Kidney (tissue), 14 donors: ENCODE results near the gene APRT. TPM values are rescaled to one million over a fixed set of nuclear protein-coding genes. Genes with fewer than 3 reads are reported as not detected.
"Not testable (repeated sequence)": the region's sequence is repeated elsewhere in the genome, so short reads cannot be mapped to it uniquely, and the experiment has no call there.

ENCODE experiments used
- DNase-seq, 5 donors: peaks; one replicate each; pipeline ENCODE4 v3.0.0-alpha.2; 2013 to 2020
- FAIRE-seq: peaks from 2 replicates; lab custom pipeline; 2012; peaks lifted over from hg19 to GRCh38; lab: Jason Lieb, UNC
- H3K27ac ChIP-seq, 2 donors: one replicate each; pipeline ENCODE4 v1.7.0; 2013; ENCODE audit warnings: low read depth in 2 of 2, low read length in 2 of 2, inconsistent platforms in 1 of 2
- H3K27me3 ChIP-seq: one replicate; pipeline ENCODE4 v1.7.1; 2013; ENCODE audit warnings: low read length, inconsistent platforms; ENCODE audit not compliant: control insufficient read depth, insufficient read depth
- H3K36me3 ChIP-seq, 3 donors: one replicate each; pipeline versions ENCODE4 v1.7.0 to v1.7.1; 2013; ENCODE audit warnings: low read length in 3 of 3, control low read depth in 1 of 3, inconsistent platforms in 1 of 3; ENCODE audit not compliant: insufficient read depth in 3 of 3, control insufficient read depth in 2 of 3
- H3K4me1 ChIP-seq, 3 donors: one replicate each; pipeline versions ENCODE4 v1.7.0 to v1.7.1; 2013; ENCODE audit warnings: low read length in 3 of 3, inconsistent platforms in 1 of 3, low read depth in 1 of 3; ENCODE audit not compliant: control insufficient read depth in 2 of 3, insufficient read depth in 2 of 3
- H3K4me3 ChIP-seq, 3 donors: one replicate each; pipeline versions ENCODE4 v1.7.0 to v1.8.1; 2013; ENCODE audit warnings: low read length in 3 of 3, control low read depth in 1 of 3, inconsistent platforms in 1 of 3
- H3K9ac ChIP-seq, 3 donors: one replicate each; pipeline versions ENCODE4 v1.7.0 to v1.7.1; 2013; ENCODE audit warnings: low read length in 3 of 3, control low read depth in 1 of 3, inconsistent platforms in 1 of 3
- H3K9me3 ChIP-seq, 3 donors: one replicate each; pipeline versions ENCODE4 v1.7.0 to v1.7.1; 2013; ENCODE audit warnings: low read length in 3 of 3, control low read depth in 1 of 3, inconsistent platforms in 1 of 3; ENCODE audit not compliant: control insufficient read depth in 2 of 3, insufficient read depth in 1 of 3
- CTCF ChIP-seq: IDR thresholded peaks from 3 replicates; pipeline ENCODE4 v1.5.1; 2012; ENCODE audit warnings: mild to moderate bottlenecking, moderate library complexity, borderline replicate concordance; ENCODE audit not compliant: insufficient read depth; ENCODE audit errors: extremely low read depth
- intact Hi-C: fragments of 100-400 bp; cut with DNase I; formaldehyde crosslinking; loops from one replicate; pipeline ENCODE4 v1.11.1; 2022
- polyA plus RNA-seq: library from polyadenylated mRNA; stranded (reverse); fragments of 350-450 nt; fragmentation: Illumina TruSeq; extraction: RNeasy Lipid Tissue Mini Kit (QIAGEN cat#74804); gene quantifications from one replicate; pipeline ENCODE4 v1.2.3, GENCODE V29; 2014; ENCODE audit warnings: low read depth, low replicate concordance; ENCODE audit not compliant: insufficient read depth
- total RNA-seq: library from RNA; stranded (reverse); fragmentation: NEBNext Ultra II Directional; extraction: Animal tissue kit (Norgen Biotek cat#: 25700); gene quantifications from one replicate; pipeline ENCODE4 v1.2.1, GENCODE V29; 2021
- donor health status: control.
- donor health status: control.
- donor health status: control.
- donor health status: control.
- donor health status: control.
- donor health status: DM: yes; HTN: yes; CAD: no.
- donor health status: Normal renal cell carcinoma (clear cell type).

The APRT gene
- total and polyA plus RNA-seq, 2 donors from 2014 or later, result 105 to 204 TPM

- H3K27ac ChIP-seq, result no peak overlapping the region
Measured at GRCh38 chr16:88789594-88789993, 22.1 kb downstream of the APRT start.

GRCh38 chr16:88788749-88789148, 23.0 kb downstream of the APRT start:
- H3K9me3 ChIP-seq, H3K4me1 ChIP-seq, H3K36me3 ChIP-seq, H3K4me3 ChIP-seq, intact Hi-C loops, H3K9ac ChIP-seq, H3K27ac ChIP-seq, FAIRE-seq, H3K27me3 ChIP-seq: not testable (repeated sequence)
- DNase-seq, result peak in 1 of 5 donors; percentile 24

More at GRCh38 chr16:88789594-88789993, 22.1 kb downstream of the APRT start:
- no peak for FAIRE-seq
- no peaks in the 10 kb centered on the region for H3K27me3 ChIP-seq
- TF ChIP-seq CTCF, result no peak
- DNase-seq, result no peak
- H3K4me1 ChIP-seq, result peaks cover 0 to 4% (median 0%) of the 10 kb centered on the region in 3 donors
- H3K4me3 ChIP-seq, result no peak overlapping the region
- intact Hi-C loops, result no loop called here
- no peaks in the 10 kb centered on the region for H3K9me3 ChIP-seq
- no peaks in the 10 kb centered on the region for H3K36me3 ChIP-seq
- no peak overlapping the region for H3K9ac ChIP-seq

GRCh38 chr16:88787579-88788314, 24.0 kb downstream of the APRT start:
- no peak for TF ChIP-seq CTCF
- FAIRE-seq (no peak), DNase-seq (peak in 1 of 5 donors; percentile 31)
- no peaks in the 10 kb centered on the region for H3K9me3 ChIP-seq
- no peak overlapping the region for H3K27ac ChIP-seq
- peaks cover 0 to 7% (median 4%) of the 10 kb centered on the region in 3 donors for H3K4me1 ChIP-seq
- no peak overlapping the region for H3K9ac ChIP-seq
- H3K27me3 ChIP-seq, result no peaks in the 10 kb centered on the region
- intact Hi-C loops, result no loop called here
- no peak overlapping the region for H3K4me3 ChIP-seq
- H3K36me3 ChIP-seq, result no peaks in the 10 kb centered on the region

- DNase-seq, result peak in 4 of 5 donors; percentile 49 to 92 (median 68)
Measured at GRCh38 chr16:88785106-88785924, 26.4 kb downstream of the APRT start, which contains the start of gene PIEZO1. PIEZO1 (minus strand) TSS chr16:88785220; CDS start chr16:88784964, 256 bp downstream.

More at GRCh38 chr16:88785106-88785924, 26.4 kb downstream of the APRT start, which contains the start of gene PIEZO1:
- intact Hi-C loops, result no loop called here
- Histone ChIP-seq H3K4me1 (peaks cover 0 to 21% (median 9%) of the 10 kb centered on the region in 3 donors), H3K36me3 (no peaks in the 10 kb centered on the region), H3K27ac (peak within 1 kb of the TSS; percentile 88 to 89), H3K9me3 (no peaks in the 10 kb centered on the region), H3K4me3 (peak within 1 kb of the TSS; percentile 20 to 61 (median 34)), H3K9ac (peak within 1 kb of the TSS in 2 of 3 donors; percentile 10 to 71), H3K27me3 (no peaks in the 10 kb centered on the region)
- TF ChIP-seq CTCF, result peak; percentile 82
- FAIRE-seq, result no peak
